NCI-H1105 treated with DMSO at 0.1 percent for 48 hours (cell line): Measurements from ENCODE around the gene MYH6.
"Not testable (repeated sequence)": the region's sequence is repeated elsewhere in the genome, so short reads cannot be mapped to it uniquely, and the experiment has no call there.

Experiments
- DNase-seq: peaks from one replicate; lab custom pipeline; 2025; lab: John Stamatoyannopoulos, UW

MYH6 gene

GRCh38 chr14:23414254-23414653, 6.2 kb upstream of the MYH6 start:
- DNase-seq, result no peak

- no peak for DNase-seq
These were observed 5.6 kb upstream of the MYH6 start for GRCh38 chr14:23413681-23414080.

GRCh38 chr14:23411563-23412525, 3.8 kb upstream of the MYH6 start:
- no peak for DNase-seq

- no peak for DNase-seq
These were observed 2.0 kb upstream of the MYH6 start for GRCh38 chr14:23409966-23410635.

DNA sequence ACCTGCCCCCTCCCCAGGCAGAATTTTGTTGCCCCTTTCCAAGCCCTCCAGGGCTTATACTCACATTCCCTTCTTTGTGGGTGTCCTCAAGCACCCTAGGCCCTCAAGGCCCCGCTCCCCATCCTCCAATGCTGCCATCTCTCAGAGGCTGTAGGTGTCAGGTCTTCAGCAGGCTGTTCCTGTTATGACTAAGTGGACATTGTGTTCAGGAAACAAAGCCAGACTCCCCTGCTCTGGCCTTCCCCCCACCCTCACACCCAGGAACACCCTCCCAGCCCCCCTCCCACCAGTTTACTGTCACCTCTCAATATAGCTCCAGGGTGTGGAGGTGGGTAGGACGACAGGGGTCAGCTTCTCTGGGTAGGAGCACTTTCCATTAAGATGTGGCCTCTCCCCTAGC, 1.4 kb upstream of the MYH6 start:
- DNase-seq, result no peak

DNA sequence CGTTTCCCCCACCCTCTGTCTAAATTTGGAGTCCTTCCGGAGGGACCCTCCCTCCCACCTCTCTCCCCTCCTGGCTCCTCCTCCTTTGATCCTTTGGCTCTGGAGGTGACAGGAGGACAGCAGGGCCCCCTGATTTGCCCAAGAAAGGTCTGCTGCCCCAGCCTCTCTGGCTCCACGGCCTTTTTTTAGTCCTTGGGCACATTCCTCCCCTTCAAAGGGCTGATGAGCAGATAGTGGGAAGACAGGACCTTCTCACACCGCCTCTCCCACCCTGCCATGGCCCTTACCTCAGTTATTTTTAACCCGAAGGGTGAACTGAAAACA, 196 bp upstream of the MYH6 start:
- no peak for DNase-seq

DNA sequence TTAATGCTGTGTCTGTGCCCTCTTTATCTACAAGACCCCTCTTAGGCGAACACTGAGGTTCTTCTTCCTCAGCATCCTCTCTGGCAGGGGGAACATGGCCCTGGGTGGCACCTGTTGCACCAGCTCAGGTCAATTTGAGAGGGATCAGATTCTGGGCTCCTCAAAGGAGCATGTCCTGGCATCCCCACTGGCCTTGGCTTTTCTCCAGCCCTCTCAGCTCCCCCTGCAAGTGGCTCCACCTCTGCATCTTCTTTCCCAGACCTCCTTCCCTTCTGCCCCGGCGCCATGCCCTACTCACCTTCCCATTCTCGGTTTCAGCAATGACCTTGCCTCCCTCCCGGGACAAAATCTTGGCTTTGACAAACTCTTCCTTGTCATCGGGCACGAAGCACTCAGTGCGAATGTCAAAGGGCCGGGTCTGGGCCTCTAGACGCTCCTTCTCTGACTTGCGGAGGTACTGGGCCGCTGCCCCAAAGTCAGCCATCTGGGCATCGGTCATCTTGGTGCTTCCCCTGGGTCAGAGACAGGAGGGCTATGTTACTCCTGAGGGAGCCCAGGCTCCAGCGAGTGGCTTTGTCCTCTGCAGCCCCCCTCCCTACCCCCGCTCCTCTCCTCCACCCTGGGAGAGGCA, 1.2 kb downstream of the MYH6 start:
- DNase-seq, result no peak

- DNase-seq, result no peak
These were observed 1.8 kb downstream of the MYH6 start for GRCh38 chr14:23406244-23406643.

- DNase-seq, result no peak
These were observed 2.5 kb downstream of the MYH6 start for GRCh38 chr14:23405516-23406025.

DNA sequence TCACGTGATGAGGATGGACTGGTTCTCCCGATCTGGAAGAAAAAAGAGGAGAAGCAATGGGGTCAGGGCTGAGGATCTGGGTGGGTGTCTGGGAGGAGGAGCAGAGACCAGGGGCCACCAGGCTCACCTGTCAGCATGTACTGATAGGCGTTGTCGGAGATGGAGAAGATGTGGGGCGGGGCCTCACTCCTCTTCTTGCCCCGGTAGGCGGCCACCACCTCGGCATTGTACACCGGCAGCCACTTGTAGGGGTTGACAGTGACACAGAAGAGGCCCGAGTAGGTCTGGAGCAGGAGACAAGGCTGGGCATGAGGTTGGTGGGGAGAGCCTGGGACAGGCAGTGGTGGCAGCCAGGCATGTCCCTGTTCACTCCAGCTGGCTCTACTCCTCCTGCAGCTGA, 3.0 kb downstream of the MYH6 start:
- DNase-seq, result no peak

GRCh38 chr14:23404331-23404900, 3.7 kb downstream of the MYH6 start:
- DNase-seq, result no peak

DNA sequence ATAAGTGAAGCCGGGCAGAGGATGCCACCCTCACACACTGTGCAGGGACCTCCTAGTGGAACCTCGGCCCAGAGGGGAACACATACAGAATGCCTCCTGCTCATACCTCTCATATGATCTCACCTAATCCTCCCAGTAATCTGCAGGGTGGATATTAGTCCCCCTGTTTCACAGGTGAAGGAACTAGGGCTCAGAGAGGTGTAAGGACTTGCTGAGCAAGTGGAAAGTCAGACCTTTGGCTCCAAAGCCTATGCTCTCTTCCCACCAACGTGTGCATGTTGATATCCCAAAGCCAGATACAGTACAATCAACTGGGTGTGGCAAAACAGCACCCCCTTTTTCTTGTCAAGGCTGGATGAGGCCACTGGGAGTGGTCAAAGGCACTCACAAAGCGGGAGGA, 4.2 kb downstream of the MYH6 start:
- no peak for DNase-seq

DNA sequence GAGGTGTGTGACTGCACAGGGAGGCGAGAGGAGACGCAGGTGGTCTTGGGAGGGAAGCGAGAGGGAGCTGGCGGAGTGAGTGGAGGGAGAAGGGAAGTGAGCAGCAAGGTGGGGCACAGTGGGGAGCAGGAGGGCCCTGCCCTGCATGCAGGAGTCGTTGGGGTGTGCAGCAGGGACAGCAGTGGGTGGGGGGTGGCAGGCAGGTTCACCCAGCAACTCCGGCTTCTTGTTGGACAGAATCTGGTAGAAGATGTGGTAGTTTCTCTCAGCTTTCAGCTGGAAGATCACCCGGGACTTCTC, 5.0 kb downstream of the MYH6 start:
- DNase-seq, result no peak

- DNase-seq, result no peak
These were observed 5.6 kb downstream of the MYH6 start for GRCh38 chr14:23402296-23403138.

DNA sequence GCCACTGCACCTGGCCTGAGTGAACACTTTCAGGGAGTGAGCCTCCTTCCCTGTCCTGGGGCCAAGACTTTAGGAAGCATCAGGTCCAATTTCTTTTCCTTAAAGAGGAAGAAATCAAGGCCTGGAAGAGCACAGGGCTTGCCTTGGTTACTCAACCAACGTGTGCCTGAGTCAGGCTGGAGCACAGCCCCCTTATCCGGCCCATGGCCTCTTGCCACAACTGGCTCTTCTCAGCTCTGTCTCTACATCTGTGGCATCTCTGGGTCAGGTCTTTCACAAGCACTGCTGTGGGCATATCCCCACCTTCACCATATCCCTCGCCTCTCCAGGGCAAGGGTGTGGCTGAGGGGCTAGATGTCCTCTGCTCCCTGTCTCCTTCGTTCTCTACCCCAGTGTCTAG, 6.8 kb downstream of the MYH6 start:
- no peak for DNase-seq

- not testable (repeated sequence) for DNase-seq
These were observed 7.5 kb downstream of the MYH6 start for GRCh38 chr14:23400496-23401149.

- DNase-seq, result no peak
These were observed 8.5 kb downstream of the MYH6 start for GRCh38 chr14:23399591-23399990.

DNA sequence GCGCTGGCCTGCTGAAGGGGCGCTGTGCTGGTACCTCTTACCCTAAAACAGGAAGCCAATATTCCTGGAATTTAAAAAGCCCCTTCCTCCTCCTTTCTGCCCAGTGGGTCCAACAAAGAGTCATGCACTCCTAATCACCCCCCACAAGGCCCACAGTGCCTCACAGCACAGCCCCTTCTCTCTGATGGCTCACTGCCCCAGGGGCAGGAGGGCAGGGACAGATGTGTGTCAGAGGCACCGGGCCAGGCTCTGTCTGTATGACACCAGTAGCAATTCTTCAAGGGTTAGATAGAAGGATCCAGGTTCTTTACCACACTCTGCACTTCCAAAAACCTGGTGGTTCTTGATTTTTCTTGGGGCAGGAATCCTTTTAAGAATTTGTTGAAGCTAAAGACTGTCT, 8.9 kb downstream of the MYH6 start:
- DNase-seq, result no peak

GRCh38 chr14:23398348-23398747, 9.7 kb downstream of the MYH6 start:
- no peak for DNase-seq

- no peak for DNase-seq
These were observed 11.2 kb downstream of the MYH6 start for GRCh38 chr14:23396781-23397407.

GRCh38 chr14:23396126-23396525, 11.9 kb downstream of the MYH6 start:
- DNase-seq, result no peak
